Globus pallidus (tissue), 1 donor: ENCODE results near the gene HSPB1.
"Not testable (repeated sequence)": the region's sequence is repeated elsewhere in the genome, so short reads cannot be mapped to it uniquely, and the experiment has no call there.

Experiments
- DNase-seq: peaks from one replicate; pipeline ENCODE4 v3.0.0-alpha.2; 2015; ENCODE audit warnings: low spot score

The HSPB1 gene

GRCh38 chr7:76281706-76282343 lies 20.6 kb upstream of the HSPB1 start:
- DNase-seq = no peak

GRCh38 chr7:76282344-76283253 lies 19.9 kb upstream of the HSPB1 start:
- no peak for DNase-seq

- no peak for DNase-seq
These were observed 19.0 kb upstream of the HSPB1 start for GRCh38 chr7:76283254-76284159.

GRCh38 chr7:76285604-76286374 lies 16.7 kb upstream of the HSPB1 start:
- DNase-seq = no peak

DNA sequence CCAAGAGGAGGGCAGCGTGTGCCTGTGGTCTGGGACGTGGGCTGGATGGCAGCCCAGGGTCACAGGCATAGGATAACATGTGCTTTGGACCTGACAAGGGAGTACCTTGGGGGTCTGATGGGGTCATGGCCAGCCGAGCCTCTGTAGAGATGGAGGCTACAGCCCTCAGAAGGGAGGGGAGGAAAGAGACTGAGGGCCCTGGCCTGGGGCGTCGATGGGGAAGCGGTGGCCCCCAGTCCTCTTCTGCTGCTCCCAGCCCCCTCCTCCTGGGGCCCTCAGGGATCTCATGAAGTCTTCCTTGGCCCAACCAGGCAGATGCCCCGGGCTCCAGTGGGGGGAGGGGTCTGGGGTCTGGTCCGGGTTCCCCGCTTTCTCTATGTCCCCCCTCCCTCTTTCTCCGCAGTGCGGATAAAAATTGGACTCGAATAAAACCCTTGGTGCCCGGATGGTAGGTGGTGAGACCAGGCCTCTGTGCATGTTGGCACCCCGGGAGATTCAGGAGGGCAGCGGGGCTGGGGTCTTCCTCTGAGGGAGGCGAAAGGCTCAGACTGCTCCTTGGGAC lies 15.6 kb upstream of the HSPB1 start:
- DNase-seq = no peak

- DNase-seq = not testable (repeated sequence)
These were observed 11.6 kb upstream of the HSPB1 start for GRCh38 chr7:76290847-76291350.

- DNase-seq = peak; percentile 87
These were observed 10.9 kb upstream of the HSPB1 start for GRCh38 chr7:76291351-76292212.

DNA sequence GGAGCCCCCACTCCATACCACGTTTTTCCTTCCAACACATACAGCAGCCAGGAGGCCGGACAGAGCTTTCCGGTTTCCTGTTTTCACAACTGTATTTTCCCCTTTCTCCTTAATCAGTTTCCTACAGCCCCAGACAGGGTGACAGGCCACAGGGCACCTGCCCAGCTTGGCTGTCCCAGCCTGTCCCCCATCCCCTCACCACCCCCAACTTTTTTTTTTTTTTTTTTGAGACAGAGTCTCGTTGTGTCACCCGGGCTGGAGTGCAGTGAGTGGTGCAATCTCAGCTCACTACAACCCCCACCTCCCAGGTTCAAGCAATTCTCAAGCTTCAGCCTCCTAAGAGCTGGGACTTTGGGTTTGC lies 10.3 kb upstream of the HSPB1 start:
- no peak for DNase-seq

- DNase-seq = not testable (repeated sequence)
These were observed 9.6 kb upstream of the HSPB1 start for GRCh38 chr7:76292911-76293310.

- DNase-seq = no peak
These were observed 9.0 kb upstream of the HSPB1 start for GRCh38 chr7:76293407-76293901.

DNA sequence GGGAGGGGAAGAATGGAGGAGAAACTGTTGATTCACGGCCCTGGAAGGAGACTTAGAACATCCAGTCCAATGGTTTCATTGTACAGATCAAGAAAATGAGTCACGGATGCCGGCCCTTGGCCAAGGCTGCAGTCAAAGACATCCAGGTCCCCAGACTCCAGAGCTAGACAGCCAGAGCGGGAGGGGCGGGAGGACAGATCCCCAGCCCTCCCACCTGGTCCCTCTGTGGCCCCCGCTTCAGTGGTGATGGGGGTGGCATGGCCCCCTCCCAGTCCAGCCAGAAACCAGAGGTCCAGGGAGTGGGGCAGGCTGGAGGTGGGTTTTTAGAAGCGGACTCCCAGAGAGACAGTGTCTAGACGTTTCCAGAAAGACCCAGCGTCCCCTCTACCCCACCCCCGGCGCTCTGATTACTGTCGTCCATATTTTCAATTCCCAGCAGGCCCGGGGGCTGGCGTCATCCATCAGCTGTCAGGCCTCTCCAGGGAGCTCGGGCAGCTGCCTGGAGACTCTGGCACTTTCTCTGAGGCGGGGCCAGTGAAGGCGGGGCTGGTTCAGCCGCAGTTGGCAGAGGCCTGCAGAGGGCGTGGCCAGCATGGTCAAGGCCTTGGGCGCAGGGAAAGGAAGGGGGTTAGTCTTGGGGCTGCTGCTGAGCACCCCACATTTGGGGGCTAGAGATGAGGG lies 8.0 kb upstream of the HSPB1 start:
- peak; percentile 96 for DNase-seq

- DNase-seq = no peak
These were observed 5.4 kb upstream of the HSPB1 start for GRCh38 chr7:76296743-76297740.

DNA sequence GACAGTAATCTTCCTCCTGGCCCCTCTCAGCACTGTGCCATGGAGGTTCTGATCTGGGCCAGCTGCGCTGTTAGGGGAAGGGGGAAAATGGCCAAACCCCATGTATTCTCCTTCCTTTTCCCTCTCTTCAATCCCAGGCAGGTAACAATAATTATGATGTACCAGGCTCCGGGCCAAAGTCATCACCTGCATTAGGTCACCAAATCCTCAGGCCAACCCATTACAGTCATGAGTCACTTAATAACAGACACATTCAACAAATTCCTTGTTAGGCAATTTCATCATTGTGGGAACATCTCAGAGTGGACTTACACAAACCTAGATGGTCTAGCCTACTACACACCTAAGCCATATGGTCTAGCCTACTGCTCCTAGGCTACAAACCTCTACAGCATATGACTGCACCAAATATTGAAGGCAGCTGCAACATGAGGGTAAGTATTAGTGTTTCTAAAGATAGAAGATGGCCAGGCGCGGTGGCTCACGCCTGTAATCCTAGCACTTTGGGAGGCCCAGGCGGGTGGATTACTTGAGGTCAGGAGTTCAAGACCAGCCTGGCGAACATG lies 2.2 kb upstream of the HSPB1 start:
- no peak for DNase-seq

GRCh38 chr7:76301000-76301399 lies 1.5 kb upstream of the HSPB1 start:
- DNase-seq = no peak

- peak; percentile 69 for DNase-seq
These were observed 1.0 kb downstream of the HSPB1 start for GRCh38 chr7:76303202-76304147.

DNA sequence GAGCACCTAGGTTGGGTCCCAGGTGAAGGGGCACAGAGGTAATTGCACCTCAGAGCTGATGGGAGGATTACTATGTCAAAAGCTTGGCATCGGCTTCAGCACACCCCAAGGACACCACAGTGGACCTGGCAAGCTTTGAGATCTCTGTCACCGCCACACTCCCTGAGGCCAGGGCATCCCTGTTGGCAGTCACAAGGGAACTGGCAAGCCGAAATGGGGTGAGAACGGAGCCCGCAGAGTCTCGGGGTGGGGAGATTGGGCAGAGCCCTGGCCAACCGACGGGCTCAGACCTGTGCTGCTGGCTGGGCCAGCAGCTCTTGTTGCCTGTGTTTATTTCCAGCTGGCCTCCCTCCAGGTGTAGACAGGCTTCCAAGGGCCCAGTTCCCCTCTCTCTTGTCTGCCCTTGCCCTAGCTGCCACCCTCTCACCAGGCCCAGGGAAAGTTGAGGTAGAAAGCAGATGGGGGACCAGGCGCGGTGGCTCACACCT lies 2.5 kb downstream of the HSPB1 start:
- DNase-seq = peak; percentile 82
